Ishikawa (cell line): ENCODE measurements around the gene GOLGA6B.

ENCODE experiments used
- CEBPB ChIP-seq: IDR thresholded peaks from 2 replicates; pipeline ENCODE4 v1.6.1; 2012
- CREB1 ChIP-seq: IDR thresholded peaks from 2 replicates; pipeline ENCODE4 v1.6.1; 2012; ENCODE audit warnings: low read depth
- EP300 ChIP-seq: IDR thresholded peaks from 2 replicates; pipeline ENCODE4 v1.6.1; 2012; ENCODE audit warnings: borderline replicate concordance
- FOXM1 ChIP-seq: IDR thresholded peaks from 2 replicates; pipeline ENCODE4 v1.6.1; 2012; ENCODE audit warnings: low read depth, borderline replicate concordance
- REST ChIP-seq: IDR thresholded peaks from 2 replicates; pipeline ENCODE4 v1.6.1; 2012; ENCODE audit warnings: low read depth, mild to moderate bottlenecking
- TAF1 ChIP-seq: IDR thresholded peaks from 2 replicates; pipeline ENCODE4 v1.6.1; 2012; ENCODE audit warnings: low read depth, mild to moderate bottlenecking
- TCF12 ChIP-seq: IDR thresholded peaks from 2 replicates; pipeline ENCODE4 v1.6.1; 2012; ENCODE audit warnings: low read depth
- TEAD4 ChIP-seq: IDR thresholded peaks from 2 replicates; pipeline ENCODE4 v1.6.1; 2012
- ZBTB7A ChIP-seq: IDR thresholded peaks from 2 replicates; pipeline ENCODE4 v1.6.1; 2012; ENCODE audit warnings: low read depth
- TF ChIP-seq, protein P1 (sequence below): IDR thresholded peaks from 2 replicates; pipeline ENCODE4 v1.6.1; 2012

- TF ChIP-seq TAF1, result no peak
- no peak for TF ChIP-seq CREB1
- TF ChIP-seq, protein P1, sequence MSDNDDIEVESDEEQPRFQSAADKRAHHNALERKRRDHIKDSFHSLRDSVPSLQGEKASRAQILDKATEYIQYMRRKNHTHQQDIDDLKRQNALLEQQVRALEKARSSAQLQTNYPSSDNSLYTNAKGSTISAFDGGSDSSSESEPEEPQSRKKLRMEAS, result no peak
- TF ChIP-seq EP300, result no peak
- TF ChIP-seq TCF12, result no peak
- TF ChIP-seq FOXM1, result no peak
- TF ChIP-seq CEBPB, result no peak
- no peak for TF ChIP-seq REST
- no peak for TF ChIP-seq ZBTB7A
- no peak for TF ChIP-seq TEAD4
Observed at GRCh38 chr15:72690938-72691337, 36.4 kb downstream of the GOLGA6B start.
